A549 (cell line): ENCODE results near the gene SCGB1A1. TPM values are rescaled to one million over a fixed set of nuclear protein-coding genes. Genes with fewer than 3 reads are reported as not detected.

Source experiments
- ATAC-seq, 2 experiments: fragments of 200-7000 bp in 1 of 2; fragments of >200 bp in 1 of 2; cut with Nextera tagmentation in 1 of 2; cut with Tn5 transposase in 1 of 2; 3 replicates each; pipeline versions ENCODE4 v1.8.0 to v1.9.1; 2018 to 2020; ENCODE audit warnings: mild to moderate bottlenecking in 1 of 2, moderate library complexity in 1 of 2
- CTCF ChIA-PET: fragments of 300-600 bp; sonication (Branson Sonifier 250); formaldehyde crosslinking; extraction: SDS; loops from one replicate; lab custom pipeline; 2021; ENCODE audit warnings: antibody characterized with exemption, inconsistent platforms; lab: Yijun Ruan, JAX
- POLR2A ChIA-PET: fragments of 350-600 bp; formaldehyde crosslinking; extraction: SDS; loops from one replicate; lab custom pipeline; 2021; ENCODE audit warnings: antibody characterized with exemption, inconsistent platforms; lab: Yijun Ruan, JAX
- DNase-seq, 2 experiments: peaks; one replicate each; pipeline versions ENCODE4 v3.0.0 to v3.0.0-alpha.2; 2011 to 2016; ENCODE audit warnings: low read depth in 1 of 2, low spot score in 1 of 2
- FAIRE-seq: peaks from 2 replicates; lab custom pipeline; 2011; peaks lifted over from hg19 to GRCh38; lab: Jason Lieb, UNC
- H3K27ac ChIP-seq, 2 experiments: fragments of >200 bp; sonication (Bioruptor Twin); formaldehyde crosslinking; 3 replicates each; pipeline ENCODE4 v1.5.1; 2016 to 2017
- H3K4me1 ChIP-seq: fragments of >200 bp; sonication (Bioruptor Twin); formaldehyde crosslinking; 3 replicates; pipeline ENCODE4 v1.6.1; 2016
- H3K4me2 ChIP-seq: fragments of >200 bp; sonication (Bioruptor Twin); formaldehyde crosslinking; 3 replicates; pipeline ENCODE4 v1.6.1; 2016
- H3K4me3 ChIP-seq: fragments of >200 bp; sonication (Bioruptor Twin); formaldehyde crosslinking; 3 replicates; pipeline ENCODE4 v1.5.1; 2016
- H3K9me3 ChIP-seq: fragments of >200 bp; sonication (Bioruptor Twin); formaldehyde crosslinking; 3 replicates; pipeline ENCODE4 v1.6.1; 2016
- BHLHE40 ChIP-seq: IDR thresholded peaks from 2 replicates; pipeline ENCODE4 v1.6.1; 2012; ENCODE audit warnings: low read depth, low read length, inconsistent platforms
- CBX8 ChIP-seq: fragments of 200-600 bp; sonication (generic); IDR thresholded peaks from 2 replicates; pipeline ENCODE4 v1.6.1; 2016
- CHD2 ChIP-seq: fragments of 150-350 bp; IDR thresholded peaks from 2 replicates; pipeline ENCODE4 v1.6.1; 2014; ENCODE audit warnings: low read length; ENCODE audit not compliant: partially characterized antibody
- CHD4 ChIP-seq: fragments of 200-600 bp; sonication (generic); IDR thresholded peaks from 2 replicates; pipeline ENCODE4 v1.6.1; 2016; ENCODE audit warnings: antibody characterized with exemption, mild to moderate bottlenecking, borderline replicate concordance
- EHF ChIP-seq: fragments of 250-450 bp; sonication (Bioruptor Pico); IDR thresholded peaks from 2 replicates; pipeline ENCODE4 v1.5.0; 2020; ENCODE audit warnings: mild to moderate bottlenecking
- ESRRA ChIP-seq: fragments of 150-350 bp; IDR thresholded peaks from 2 replicates; pipeline ENCODE4 v1.6.1; 2014; ENCODE audit warnings: mild to moderate bottlenecking, low read length, borderline replicate concordance
- FOSB ChIP-seq: fragments of 250-450 bp; sonication (Bioruptor Pico); IDR thresholded peaks from 2 replicates; pipeline ENCODE4 v1.5.0; 2020; ENCODE audit warnings: mild to moderate bottlenecking, moderate library complexity
- GATA3 ChIP-seq: IDR thresholded peaks from 2 replicates; pipeline ENCODE4 v1.6.1; 2012; ENCODE audit warnings: borderline replicate concordance
- HOXA7 ChIP-seq: fragments of 250-450 bp; sonication (Bioruptor Pico); IDR thresholded peaks from 2 replicates; pipeline ENCODE4 v1.5.0; 2020; ENCODE audit warnings: mild to moderate bottlenecking, moderate library complexity
- HOXB13 ChIP-seq: fragments of 250-450 bp; sonication (Bioruptor Pico); IDR thresholded peaks from 2 replicates; pipeline ENCODE4 v1.5.0; 2020; ENCODE audit warnings: low read depth, mild to moderate bottlenecking, moderate library complexity
- JUNB ChIP-seq: fragments of >200 bp; sonication (Bioruptor Twin); formaldehyde crosslinking; IDR thresholded peaks from 2 replicates; pipeline ENCODE4 v1.6.1; 2016
- NFE2L2 ChIP-seq: fragments of 150-350 bp; conservative IDR thresholded peaks from 2 replicates; pipeline ENCODE4 v1.6.1; 2014; ENCODE audit warnings: low read length
- NPAS2 ChIP-seq: fragments of 250-450 bp; sonication (Bioruptor Pico); IDR thresholded peaks from 2 replicates; pipeline ENCODE4 v1.8.0; 2022; ENCODE audit warnings: mild to moderate bottlenecking, moderate library complexity, borderline replicate concordance
- PHF8 ChIP-seq: fragments of 200-600 bp; sonication (generic); IDR thresholded peaks from 2 replicates; pipeline ENCODE4 v1.6.1; 2016; ENCODE audit warnings: low read depth, mild to moderate bottlenecking, antibody characterized with exemption, moderate library complexity, borderline replicate concordance
- RARB ChIP-seq: fragments of 250-450 bp; sonication (Bioruptor Pico); IDR thresholded peaks from 2 replicates; pipeline ENCODE4 v1.8.0; 2021; ENCODE audit warnings: mild to moderate bottlenecking, moderate library complexity
- RFX5 ChIP-seq: fragments of 450-650 bp; IDR thresholded peaks from 2 replicates; pipeline ENCODE4 v1.7.1; 2014; ENCODE audit warnings: antibody characterized with exemption, mild to moderate bottlenecking, moderate library complexity
- RNF2 ChIP-seq: fragments of 200-600 bp; sonication (generic); IDR thresholded peaks from 2 replicates; pipeline ENCODE4 v1.6.1; 2016; ENCODE audit warnings: low read depth, mild to moderate bottlenecking, antibody characterized with exemption, moderate library complexity, borderline replicate concordance
- SMC3 ChIP-seq: fragments of >200 bp; sonication (Bioruptor Twin); formaldehyde crosslinking; IDR thresholded peaks from 3 replicates; pipeline ENCODE4 v1.6.1; 2018; ENCODE audit warnings: inconsistent platforms
- SREBF2 ChIP-seq: fragments of 450-650 bp; IDR thresholded peaks from 2 replicates; pipeline ENCODE4 v1.6.1; 2014; ENCODE audit warnings: mild to moderate bottlenecking, moderate library complexity
- ZNF302 ChIP-seq: fragments of 250-450 bp; sonication (Bioruptor Pico); IDR thresholded peaks from 2 replicates; pipeline ENCODE4 v1.9.0; 2021; ENCODE audit warnings: inconsistent platforms, mild to moderate bottlenecking, moderate library complexity
- ZSCAN20 ChIP-seq: fragments of 250-450 bp; sonication (Bioruptor Pico); IDR thresholded peaks from 2 replicates; pipeline ENCODE4 v1.8.0; 2022; ENCODE audit warnings: mild to moderate bottlenecking, moderate library complexity
- WGBS: methylation state at CpG from one replicate; pipeline ENCODE4 v1.1.6; 2017; ENCODE audit errors: missing lambda C conversion rate; 5-methylcytosine and 5-hydroxymethylcytosine counted together
- polyA plus RNA-seq, 4 experiments: library from polyadenylated mRNA; depleted of rRNA in 3 of 4; stranded (reverse); fragments of >200 nt; fragmentation: RNase III in 1 of 4; extraction: RNeasy Plus Mini Kit Qiagen cat#74134 plus additional on column Dnase treatment in 1 of 4; gene quantifications; 2 replicates in 3 of 4; 3 replicates in 1 of 4; pipeline ENCODE4 v1.2.3, GENCODE V29; 2011 to 2017
- TF ChIP-seq, protein P1 (sequence below): IDR thresholded peaks from 2 replicates; pipeline ENCODE4 v1.6.1; 2012; ENCODE audit warnings: low read depth, borderline replicate concordance
- TF ChIP-seq, protein P2 (sequence below): fragments of 250-450 bp; sonication (Bioruptor Pico); IDR thresholded peaks from 2 replicates; pipeline ENCODE4 v1.5.0; 2020; ENCODE audit warnings: low read depth, mild to moderate bottlenecking, moderate library complexity
- TF ChIP-seq, protein P3 (sequence below): IDR thresholded peaks from 2 replicates; pipeline ENCODE4 v1.6.1; 2012
- TF ChIP-seq, protein P4 (sequence below): IDR thresholded peaks from 2 replicates; pipeline ENCODE4 v1.6.1; 2012
- TF ChIP-seq, protein P5 (sequence below): fragments of >200 bp; sonication (Bioruptor Twin); formaldehyde crosslinking; IDR thresholded peaks from 3 replicates; pipeline ENCODE4 v1.5.1; 2016

Gene SCGB1A1
- polyA plus RNA-seq, 2 of the 4 experiments (the other 2 are of a cell fraction) = 0.47 TPM; not detected in 1

DNA sequence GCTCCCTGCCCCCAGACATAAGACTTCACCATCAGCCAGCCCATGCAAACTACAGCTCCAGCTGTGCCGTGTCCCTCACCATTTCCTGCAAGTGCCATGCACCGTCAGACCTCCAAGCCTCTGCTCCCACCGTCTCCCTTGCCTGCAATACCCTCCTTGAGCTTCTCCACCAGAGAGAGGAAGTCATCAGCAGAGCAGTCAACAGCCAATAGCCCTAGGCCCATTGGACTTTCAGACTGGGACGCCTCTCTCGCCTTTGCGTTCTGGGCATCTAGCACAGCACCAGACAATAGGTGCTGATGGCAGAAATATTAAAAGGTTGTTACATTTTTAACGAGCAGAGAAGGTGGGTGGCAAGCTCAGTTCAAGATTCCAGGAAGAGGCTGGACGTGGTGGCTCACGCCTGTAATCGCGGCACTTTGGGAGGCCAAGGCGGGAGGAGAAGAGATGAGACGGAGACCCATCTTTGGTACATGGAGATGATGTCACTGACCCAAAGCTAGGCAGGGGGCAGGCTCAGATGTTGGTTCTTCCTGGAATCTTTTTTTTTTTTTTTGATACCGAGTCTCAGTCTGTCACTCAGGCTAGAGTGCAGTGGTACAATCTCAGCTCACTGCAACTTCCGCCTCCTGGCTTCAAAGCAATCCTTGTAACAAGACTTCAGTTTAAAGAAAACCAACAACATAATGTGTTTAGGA is 31.9 kb downstream of the SCGB1A1 start:
- no peak for ATAC-seq
- H3K9me3 ChIP-seq = no peaks in the 10 kb centered on the region
- TF ChIP-seq EHF (CRISPR knock-in tag) (no peak), NPAS2 (CRISPR knock-in tag) (no peak), FOSB (CRISPR knock-in tag) (no peak), HOXA7 (no peak), BHLHE40 (no peak), SREBF2 (no peak), SMC3 (no peak), ZNF302 (CRISPR knock-in tag) (no peak), CBX8 (no peak), HOXB13 (CRISPR knock-in tag) (no peak), GATA3 (no peak), ESRRA (no peak), CHD2 (no peak), RNF2 (no peak), ZSCAN20 (no peak), CHD4 (no peak)
- TF ChIP-seq, protein P1, sequence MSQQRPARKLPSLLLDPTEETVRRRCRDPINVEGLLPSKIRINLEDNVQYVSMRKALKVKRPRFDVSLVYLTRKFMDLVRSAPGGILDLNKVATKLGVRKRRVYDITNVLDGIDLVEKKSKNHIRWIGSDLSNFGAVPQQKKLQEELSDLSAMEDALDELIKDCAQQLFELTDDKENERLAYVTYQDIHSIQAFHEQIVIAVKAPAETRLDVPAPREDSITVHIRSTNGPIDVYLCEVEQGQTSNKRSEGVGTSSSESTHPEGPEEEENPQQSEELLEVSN = no peak
- TF ChIP-seq, protein P2, sequence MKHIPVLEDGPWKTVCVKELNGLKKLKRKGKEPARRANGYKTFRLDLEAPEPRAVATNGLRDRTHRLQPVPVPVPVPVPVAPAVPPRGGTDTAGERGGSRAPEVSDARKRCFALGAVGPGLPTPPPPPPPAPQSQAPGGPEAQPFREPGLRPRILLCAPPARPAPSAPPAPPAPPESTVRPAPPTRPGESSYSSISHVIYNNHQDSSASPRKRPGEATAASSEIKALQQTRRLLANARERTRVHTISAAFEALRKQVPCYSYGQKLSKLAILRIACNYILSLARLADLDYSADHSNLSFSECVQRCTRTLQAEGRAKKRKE (CRISPR knock-in tag) = no peak
- TF ChIP-seq, protein P3, sequence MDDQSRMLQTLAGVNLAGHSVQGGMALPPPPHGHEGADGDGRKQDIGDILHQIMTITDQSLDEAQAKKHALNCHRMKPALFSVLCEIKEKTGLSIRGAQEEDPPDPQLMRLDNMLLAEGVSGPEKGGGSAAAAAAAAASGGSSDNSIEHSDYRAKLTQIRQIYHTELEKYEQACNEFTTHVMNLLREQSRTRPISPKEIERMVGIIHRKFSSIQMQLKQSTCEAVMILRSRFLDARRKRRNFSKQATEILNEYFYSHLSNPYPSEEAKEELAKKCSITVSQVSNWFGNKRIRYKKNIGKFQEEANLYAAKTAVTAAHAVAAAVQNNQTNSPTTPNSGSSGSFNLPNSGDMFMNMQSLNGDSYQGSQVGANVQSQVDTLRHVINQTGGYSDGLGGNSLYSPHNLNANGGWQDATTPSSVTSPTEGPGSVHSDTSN = no peak
- TF ChIP-seq, protein P4, sequence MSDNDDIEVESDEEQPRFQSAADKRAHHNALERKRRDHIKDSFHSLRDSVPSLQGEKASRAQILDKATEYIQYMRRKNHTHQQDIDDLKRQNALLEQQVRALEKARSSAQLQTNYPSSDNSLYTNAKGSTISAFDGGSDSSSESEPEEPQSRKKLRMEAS = no peak
- TF ChIP-seq, all 56 proteins: peak for 0
- CTCF ChIA-PET = interaction anchor here (1.4 to 4.4 kb wide), 5 partner anchors 9 to 110 kb away, joined by 4 to 18 read pairs (median 11); no protein-coding TSS in a partner anchor
- H3K27ac ChIP-seq = no peak overlapping the region
- no peak overlapping the region for H3K4me3 ChIP-seq
- no peak for FAIRE-seq
- peaks cover 10% of the 10 kb centered on the region; the same call in 2 of the 3 replicates for H3K4me1 ChIP-seq
- no peak for DNase-seq
- 93% methylated on average over 15 of the region's 15 CpGs for WGBS
- POLR2A ChIA-PET = no interaction called here
- no peak overlapping the region for H3K4me2 ChIP-seq

DNA sequence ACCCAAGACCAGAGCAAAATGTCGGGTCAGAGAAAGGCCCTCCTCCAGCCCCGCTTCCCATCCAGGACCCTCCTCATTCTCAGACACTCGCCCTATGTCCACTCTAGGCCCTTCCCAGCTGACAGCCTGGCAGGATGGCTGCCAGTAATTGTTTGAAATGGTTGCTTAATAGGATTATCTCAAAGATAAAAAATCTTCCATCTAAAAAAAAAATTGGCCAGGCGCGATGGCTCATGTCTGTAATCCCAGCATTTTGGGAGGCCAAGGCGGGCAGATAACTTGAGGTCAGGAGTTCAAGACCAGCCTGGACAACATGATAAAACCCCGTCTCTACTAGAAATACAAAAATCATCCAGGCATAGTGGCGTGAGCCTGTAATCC is 32.4 kb downstream of the SCGB1A1 start:
- Histone ChIP-seq H3K27ac (no peak overlapping the region), H3K9me3 (no peaks in the 10 kb centered on the region)
- no peak for FAIRE-seq
- ChIA-PET POLR2A (no interaction called here), CTCF (interaction anchor here (0.6 to 4.4 kb wide), 5 partner anchors 9 to 109 kb away, joined by 3 to 17 read pairs (median 4); no protein-coding TSS in a partner anchor)
- 95% methylated on average over 8 of the region's 8 CpGs for WGBS
- DNase-seq = no peak
- TF ChIP-seq NFE2L2 = no peak
- TF ChIP-seq, protein P5, sequence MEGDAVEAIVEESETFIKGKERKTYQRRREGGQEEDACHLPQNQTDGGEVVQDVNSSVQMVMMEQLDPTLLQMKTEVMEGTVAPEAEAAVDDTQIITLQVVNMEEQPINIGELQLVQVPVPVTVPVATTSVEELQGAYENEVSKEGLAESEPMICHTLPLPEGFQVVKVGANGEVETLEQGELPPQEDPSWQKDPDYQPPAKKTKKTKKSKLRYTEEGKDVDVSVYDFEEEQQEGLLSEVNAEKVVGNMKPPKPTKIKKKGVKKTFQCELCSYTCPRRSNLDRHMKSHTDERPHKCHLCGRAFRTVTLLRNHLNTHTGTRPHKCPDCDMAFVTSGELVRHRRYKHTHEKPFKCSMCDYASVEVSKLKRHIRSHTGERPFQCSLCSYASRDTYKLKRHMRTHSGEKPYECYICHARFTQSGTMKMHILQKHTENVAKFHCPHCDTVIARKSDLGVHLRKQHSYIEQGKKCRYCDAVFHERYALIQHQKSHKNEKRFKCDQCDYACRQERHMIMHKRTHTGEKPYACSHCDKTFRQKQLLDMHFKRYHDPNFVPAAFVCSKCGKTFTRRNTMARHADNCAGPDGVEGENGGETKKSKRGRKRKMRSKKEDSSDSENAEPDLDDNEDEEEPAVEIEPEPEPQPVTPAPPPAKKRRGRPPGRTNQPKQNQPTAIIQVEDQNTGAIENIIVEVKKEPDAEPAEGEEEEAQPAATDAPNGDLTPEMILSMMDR = no peak
- TF ChIP-seq RARB = no peak
- TF ChIP-seq RFX5 = no peak
- no peak for TF ChIP-seq PHF8
- TF ChIP-seq, protein P4 = no peak
- TF ChIP-seq FOSB (CRISPR knock-in tag) = no peak
- TF ChIP-seq JUNB = no peak
- TF ChIP-seq, all 56 proteins: peak for 0
- H3K4me2 ChIP-seq = no peak overlapping the region
- H3K4me3 ChIP-seq = no peak overlapping the region
- peaks cover 9% of the 10 kb centered on the region; the same call in 2 of the 3 replicates for H3K4me1 ChIP-seq
- ATAC-seq = no peak
